GM15510 (cell line): ENCODE measurements around the gene NOL7.

Source experiments
- POLR2A ChIP-seq: IDR thresholded peaks from 3 replicates; pipeline ENCODE4 v1.6.1; 2011; ENCODE audit warnings: borderline replicate concordance; ENCODE audit not compliant: insufficient read length; ENCODE audit errors: extremely low read depth

Gene NOL7

GRCh38 chr6:13614126-13614925, 809 bp upstream of the NOL7 start:
- TF ChIP-seq POLR2A: no peak

DNA sequence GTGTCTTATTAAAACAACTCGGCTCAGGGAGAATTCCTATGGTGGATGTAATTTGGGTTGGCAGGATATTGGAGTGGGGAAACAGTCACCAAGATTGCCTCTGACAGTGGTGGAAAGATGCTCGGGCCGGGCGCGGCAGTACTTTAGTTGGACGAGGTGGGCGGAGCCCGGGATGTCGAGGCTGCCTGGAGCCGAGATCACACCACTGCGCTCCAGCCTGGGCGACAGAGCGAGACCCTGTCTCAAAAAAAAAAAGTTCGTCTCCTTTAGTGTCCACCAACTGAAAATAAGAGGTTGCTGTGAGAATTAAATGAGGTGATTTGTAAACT, 621 bp downstream of the NOL7 start:
- no peak for TF ChIP-seq POLR2A

DNA sequence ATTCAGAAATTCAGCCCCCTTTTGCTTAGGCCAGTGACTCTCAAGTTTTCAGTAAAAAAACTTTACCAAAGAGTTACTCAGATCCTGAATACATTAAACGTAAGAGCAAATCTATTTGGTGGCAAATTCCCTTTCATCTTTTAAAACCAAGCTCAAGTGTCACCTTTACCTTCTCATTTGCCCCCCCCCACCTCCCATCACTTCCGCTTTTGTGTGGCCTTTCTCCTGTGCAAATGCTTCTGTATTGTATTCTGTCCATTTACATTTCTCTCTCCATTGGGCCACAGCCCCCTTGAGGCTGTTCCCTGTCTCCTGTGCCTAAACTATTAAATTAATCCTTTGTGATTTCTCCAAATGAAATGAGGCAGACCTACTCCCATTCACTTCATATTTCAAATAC, 1.9 kb downstream of the NOL7 start:
- TF ChIP-seq POLR2A: no peak

DNA sequence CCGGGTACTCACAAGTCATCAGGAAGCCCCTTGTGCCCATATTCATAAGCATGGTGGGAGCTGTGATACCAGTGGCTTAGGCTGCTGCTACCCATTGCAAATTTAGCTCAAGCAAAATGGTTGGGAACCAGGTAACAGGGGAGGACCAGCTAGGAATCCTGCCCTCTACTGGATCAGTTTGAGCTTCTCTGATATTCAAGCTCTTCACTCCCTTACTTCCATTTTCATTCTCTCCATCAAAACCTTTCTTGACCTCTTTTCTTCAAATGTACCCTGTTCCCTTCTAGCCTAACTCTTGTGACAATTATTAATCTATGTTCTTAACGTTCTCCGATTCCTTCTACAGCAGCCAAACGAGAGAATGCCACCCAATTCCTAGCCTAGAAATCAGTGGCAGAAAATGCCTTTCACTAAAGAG, 9.7 kb downstream of the NOL7 start:
- TF ChIP-seq POLR2A: no peak

- TF ChIP-seq POLR2A: no peak
Measured at GRCh38 chr6:13629459-13630116, 14.5 kb downstream of the NOL7 start.

DNA sequence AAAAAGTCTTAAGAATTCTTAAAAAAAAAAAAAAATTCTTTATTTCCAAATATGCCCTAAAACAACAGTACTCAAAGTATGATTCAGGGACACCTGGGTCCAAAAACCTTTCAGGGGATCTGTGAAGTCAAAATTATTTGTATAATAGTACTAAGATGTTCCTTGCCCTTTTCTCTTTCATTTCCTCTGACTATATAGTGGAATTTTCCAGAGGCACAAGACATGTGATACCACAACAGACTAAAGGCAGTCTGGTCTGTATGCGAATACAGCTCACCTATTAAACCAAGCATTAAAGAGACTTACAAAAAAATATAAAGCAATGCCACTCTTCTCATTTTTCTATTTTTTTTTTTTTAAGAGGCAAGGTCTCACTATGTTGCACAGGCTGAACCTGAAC, 15.4 kb downstream of the NOL7 start:
- no peak for TF ChIP-seq POLR2A

- no peak for TF ChIP-seq POLR2A
Measured at GRCh38 chr6:13633343-13633742, 18.2 kb downstream of the NOL7 start.

GRCh38 chr6:13635948-13636658, 21.0 kb downstream of the NOL7 start:
- no peak for TF ChIP-seq POLR2A

- no peak for TF ChIP-seq POLR2A
Measured at GRCh38 chr6:13638014-13638413, 22.9 kb downstream of the NOL7 start.

DNA sequence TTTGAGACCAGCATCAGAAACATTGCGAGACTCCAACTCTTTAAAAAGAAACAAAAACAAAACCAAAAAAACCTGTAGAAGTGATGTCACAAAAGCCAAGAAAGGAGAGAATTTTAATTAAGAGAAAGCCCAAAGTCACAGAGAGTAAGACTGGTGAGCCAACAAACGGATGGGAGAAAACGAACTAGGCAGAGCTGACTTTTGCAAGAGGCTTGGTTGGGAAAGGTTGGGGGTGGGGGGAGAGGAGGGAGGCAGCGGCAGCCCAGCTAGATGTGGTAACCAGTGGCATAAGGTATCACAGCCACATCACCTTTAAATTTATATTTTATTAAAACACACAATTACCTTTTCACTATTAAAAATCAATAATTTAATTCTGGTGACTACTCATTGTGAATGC, 23.5 kb downstream of the NOL7 start:
- no peak for TF ChIP-seq POLR2A

- no peak for TF ChIP-seq POLR2A
Measured at GRCh38 chr6:13641315-13641714, 26.2 kb downstream of the NOL7 start.

- TF ChIP-seq POLR2A: no peak
Measured at GRCh38 chr6:13643125-13643524, 28.0 kb downstream of the NOL7 start.

GRCh38 chr6:13648850-13649249, 33.7 kb downstream of the NOL7 start:
- TF ChIP-seq POLR2A: no peak

DNA sequence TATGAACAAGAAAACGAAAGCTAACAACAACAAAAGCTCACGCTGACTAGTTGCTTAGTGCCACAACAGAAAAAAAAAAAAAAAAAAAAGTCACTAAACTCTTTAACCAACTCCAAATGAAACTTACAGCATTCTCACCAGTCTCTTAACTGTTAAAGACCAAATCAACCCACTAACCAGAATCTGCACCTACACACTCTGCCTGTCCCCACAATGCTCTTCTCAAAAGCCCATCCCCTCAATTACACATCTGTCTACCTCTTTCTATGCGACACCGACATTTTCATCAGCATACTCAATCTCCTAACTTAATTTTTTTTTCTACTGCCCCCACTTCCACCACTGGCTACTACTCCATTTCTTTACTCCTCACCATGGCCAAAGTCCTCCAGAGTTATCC, 34.3 kb downstream of the NOL7 start:
- TF ChIP-seq POLR2A: no peak

DNA sequence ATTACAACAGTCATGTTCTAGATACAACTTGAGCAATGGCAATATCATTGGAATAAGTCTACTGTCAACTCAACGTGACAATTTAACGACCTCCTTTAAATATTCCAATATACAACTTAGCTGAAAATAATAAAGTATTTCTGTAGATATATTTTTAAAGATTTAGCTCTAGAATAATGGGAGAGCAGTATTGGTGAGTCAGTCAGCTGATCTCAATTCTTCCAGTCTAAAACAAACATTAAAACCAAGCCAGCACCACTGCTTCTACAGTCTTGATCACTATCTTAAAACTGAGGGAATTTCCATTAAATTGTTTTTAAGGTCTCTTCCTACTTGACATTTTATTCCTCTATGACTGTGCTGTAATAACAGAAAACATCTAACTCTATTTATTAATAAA, 38.2 kb downstream of the NOL7 start:
- no peak for TF ChIP-seq POLR2A

- TF ChIP-seq POLR2A: no peak
Measured at GRCh38 chr6:13654496-13654895, 39.4 kb downstream of the NOL7 start.

- TF ChIP-seq POLR2A: no peak
Measured at GRCh38 chr6:13655700-13656099, 40.6 kb downstream of the NOL7 start.

- no peak for TF ChIP-seq POLR2A
Measured at GRCh38 chr6:13660273-13660672, 45.1 kb downstream of the NOL7 start.
